Dedifferentiated amniotic fluid mesenchymal stem cell (primary cell): ENCODE measurements around the gene FGFBP3.
"Not testable (repeated sequence)": the region's sequence is repeated elsewhere in the genome, so short reads cannot be mapped to it uniquely, and the experiment has no call there.

Experiments used
- DNase-seq: peaks from one replicate; pipeline ENCODE4 v3.0.0-alpha.2; 2016; ENCODE audit errors: extremely low spot score

Gene FGFBP3

GRCh38 chr10:91901784-91902677 lies 7.3 kb downstream of the FGFBP3 start:
- DNase-seq = peak; percentile 80

GRCh38 chr10:91897421-91897820 lies 11.9 kb downstream of the FGFBP3 start:
- DNase-seq = no peak

- no peak for DNase-seq
Measured at GRCh38 chr10:91896212-91896756, 13.0 kb downstream of the FGFBP3 start.

- not testable (repeated sequence) for DNase-seq
Measured at GRCh38 chr10:91894261-91894685, 15.0 kb downstream of the FGFBP3 start.

GRCh38 chr10:91893051-91893450 lies 16.2 kb downstream of the FGFBP3 start:
- DNase-seq = no peak

GRCh38 chr10:91891125-91892001 lies 17.9 kb downstream of the FGFBP3 start:
- DNase-seq = no peak

- no peak for DNase-seq
Measured at GRCh38 chr10:91887272-91888076, 21.8 kb downstream of the FGFBP3 start.

- DNase-seq = no peak
Measured at GRCh38 chr10:91886954-91887271, 22.4 kb downstream of the FGFBP3 start.

GRCh38 chr10:91885362-91886079 lies 23.8 kb downstream of the FGFBP3 start:
- no peak for DNase-seq

- DNase-seq = no peak
Measured at GRCh38 chr10:91884536-91884935, 24.8 kb downstream of the FGFBP3 start.

- peak; percentile 31 for DNase-seq
Measured at GRCh38 chr10:91883549-91884444, 25.5 kb downstream of the FGFBP3 start.

GRCh38 chr10:91880310-91880709 lies 29.0 kb downstream of the FGFBP3 start:
- DNase-seq = peak; percentile 51

- DNase-seq = no peak
Measured at GRCh38 chr10:91879515-91880170, 29.6 kb downstream of the FGFBP3 start.

GRCh38 chr10:91875779-91876178 lies 33.5 kb downstream of the FGFBP3 start:
- no peak for DNase-seq

GRCh38 chr10:91875156-91875555 lies 34.1 kb downstream of the FGFBP3 start:
- DNase-seq = no peak

- no peak for DNase-seq
Measured at GRCh38 chr10:91865562-91866081, 43.7 kb downstream of the FGFBP3 start.

- no peak for DNase-seq
Measured at GRCh38 chr10:91864744-91865143, 44.5 kb downstream of the FGFBP3 start.

GRCh38 chr10:91864099-91864498 lies 45.2 kb downstream of the FGFBP3 start:
- no peak for DNase-seq

GRCh38 chr10:91860885-91861284 lies 48.4 kb downstream of the FGFBP3 start:
- DNase-seq = no peak
